RPMI8226 (cell line): ENCODE measurements around the gene PARP6.

Experiments
- DNase-seq: peaks from one replicate; pipeline ENCODE4 v3.0.0-alpha.2; 2015

Gene PARP6

GRCh38 chr15:72198356-72199204 is 73.8 kb downstream of the PARP6 start:
- DNase-seq, result no peak

- DNase-seq, result no peak
These were observed 74.6 kb downstream of the PARP6 start, which contains the start of gene GRAMD2A for GRCh38 chr15:72197460-72198355. GRAMD2A (minus strand) TSS chr15:72197787.

DNA sequence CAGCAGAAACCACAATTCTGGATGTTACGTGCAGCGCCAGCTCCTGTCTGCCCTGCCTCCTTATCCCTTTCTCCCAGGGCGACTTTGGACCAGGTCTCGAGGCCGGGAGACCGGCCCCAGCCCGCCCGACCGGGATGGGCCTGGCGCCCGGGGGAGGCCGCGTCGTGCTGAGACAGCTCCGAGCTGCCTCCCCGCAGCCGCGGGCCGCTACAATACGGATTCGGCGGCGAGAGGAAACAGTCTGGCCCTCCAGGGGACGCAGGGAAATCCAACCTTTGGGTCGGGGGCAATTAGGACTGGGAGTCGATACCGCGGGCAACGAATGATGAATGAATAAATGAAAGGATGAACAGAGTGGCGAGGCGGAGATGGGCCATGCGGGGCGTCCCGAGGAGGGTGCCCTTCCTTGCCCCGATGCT is 75.3 kb downstream of the PARP6 start:
- no peak for DNase-seq

GRCh38 chr15:72196409-72197040 is 75.8 kb downstream of the PARP6 start:
- DNase-seq, result no peak

DNA sequence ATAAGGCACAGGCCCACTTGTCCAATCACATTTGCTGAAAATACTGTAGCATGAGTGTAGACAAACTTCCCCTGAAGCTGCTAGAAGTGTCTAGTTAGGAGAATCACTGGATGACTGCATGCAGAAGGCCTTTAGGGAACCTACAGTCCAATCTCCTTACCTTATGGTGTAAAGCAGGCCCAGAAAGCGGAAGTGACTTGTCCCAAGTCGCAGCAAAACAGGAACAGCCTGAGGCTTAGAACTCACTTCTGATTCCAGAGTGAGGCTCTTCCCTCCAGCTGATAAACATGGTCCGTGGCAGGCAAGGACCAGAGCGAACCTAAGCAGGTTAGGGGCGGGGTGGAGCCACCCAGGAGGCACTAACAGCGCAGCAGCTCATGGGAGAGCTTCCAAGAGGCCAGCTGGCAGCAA is 77.2 kb downstream of the PARP6 start:
- DNase-seq, result peak; percentile 95

GRCh38 chr15:72193836-72194396 is 78.4 kb downstream of the PARP6 start:
- DNase-seq, result no peak

GRCh38 chr15:72192416-72192815 is 79.9 kb downstream of the PARP6 start:
- no peak for DNase-seq
